ENCODE data around the gene VASP.

Gene VASP

GRCh38 chr19:45498411-45499195 lies 8.7 kb upstream of the VASP start, which contains the start of gene PPM1N:
Gene PPM1N, plus strand, starts transcription at chr19:45498443. Its CDS starts 30 bp downstream, at chr19:45498473.
- Histone ChIP-seq H3K36me3 (peaks cover 0 to 12% (median 0%) of the 10 kb centered on the region in 11 experiments; a peak in 4 of 22 replicates), H3K27ac (peak within 1 kb of the TSS in 5 of 11 experiments; percentile 21 to 60 (median 37); a peak in 6 of 22 replicates), H3K4me1 (peaks cover 38 to 81% (median 55%) of the 10 kb centered on the region in 10 experiments), H4K20me1 (peaks cover 0 to 43% (median 25%) of the 10 kb centered on the region in 11 experiments; a peak in 13 of 22 replicates), H3K27me3 (peaks cover 43 to 71% (median 64%) of the 10 kb centered on the region in 11 experiments), H3K4me2 (peak within 1 kb of the TSS; percentile 83 to 100 (median 99)), H3K9ac (peak within 1 kb of the TSS in 10 of 11 experiments; percentile 18 to 72 (median 62); a peak in 18 of 22 replicates), H3K4me3 (peak within 1 kb of the TSS; percentile 56 to 96 (median 76)), H3K9me3 (replicated peaks in 1 of 11) (peaks cover 0 to 9% (median 0%) of the 10 kb centered on the region in 11 experiments; a peak in 1 of 22 replicates)
- TF ChIP-seq Cebpa-rat (IDR thresholded peaks at IDR 0.05): no peak

- H3K4me2 ChIP-seq: peak overlapping the region; percentile 76 to 100 (median 97)
- H3K27ac ChIP-seq: no peak overlapping the region
- peaks cover 0 to 9% (median 0%) of the 10 kb centered on the region in 11 experiments; a peak in 1 of 22 replicates for H3K9me3 ChIP-seq (replicated peaks in 1 of 11)
- no peak for TF ChIP-seq Cebpa-rat (IDR thresholded peaks at IDR 0.05)
- no peak overlapping the region for H3K9ac ChIP-seq
- H4K20me1 ChIP-seq: peaks cover 0 to 36% (median 19%) of the 10 kb centered on the region in 11 experiments; a peak in 13 of 22 replicates
- peaks cover 0 to 6% (median 0%) of the 10 kb centered on the region in 11 experiments; a peak in 4 of 22 replicates for H3K36me3 ChIP-seq
- peaks cover 43 to 66% (median 58%) of the 10 kb centered on the region in 11 experiments for H3K27me3 ChIP-seq
- peak overlapping the region in 7 of 10 experiments; percentile 21 to 89 (median 46); a peak in 8 of 20 replicates for H3K4me3 ChIP-seq
- peaks cover 34 to 82% (median 56%) of the 10 kb centered on the region in 10 experiments for H3K4me1 ChIP-seq
Measured at GRCh38 chr19:45499196-45500180, 7.8 kb upstream of the VASP start.

DNA sequence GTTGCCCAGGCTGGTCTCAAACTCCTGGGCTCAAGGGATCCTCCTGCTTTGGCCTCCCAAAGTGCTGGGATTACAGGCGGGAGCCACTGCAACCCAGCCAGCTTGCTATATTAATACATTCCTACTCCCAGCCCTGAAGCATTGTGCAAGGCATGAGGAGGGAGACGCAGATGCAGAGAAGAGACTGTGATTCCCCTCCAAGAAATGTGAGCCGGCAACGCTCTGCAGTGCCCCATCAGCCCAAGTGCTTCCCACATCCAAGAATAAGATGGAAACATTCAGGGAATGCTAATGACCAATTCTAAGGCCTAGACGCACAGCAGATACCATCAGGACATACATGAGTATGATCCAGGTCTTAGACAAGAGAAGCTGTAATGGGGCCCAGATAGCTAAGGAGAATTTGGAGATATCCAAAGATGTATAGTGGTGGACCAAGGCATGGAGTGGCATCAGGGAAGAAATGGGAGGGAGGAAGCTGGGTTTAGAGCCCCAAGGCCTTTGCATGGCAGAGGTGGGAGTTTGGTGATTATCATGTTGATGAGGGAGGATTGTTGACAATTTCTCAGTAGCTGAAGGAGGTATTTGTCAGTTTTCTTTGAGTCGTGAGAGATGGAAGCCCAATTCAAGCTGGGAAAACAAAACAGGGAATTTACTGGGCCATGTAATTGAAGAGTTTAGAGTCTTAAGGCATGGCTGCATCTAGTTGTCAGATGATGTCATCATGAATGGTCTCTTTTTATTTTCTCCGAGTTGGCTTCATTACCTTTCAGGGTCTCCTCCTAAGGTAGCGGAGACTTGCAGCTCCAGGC lies 6.2 kb upstream of the VASP start:
- Histone ChIP-seq H3K9ac (peak overlapping the region in 2 of 11 experiments; percentile 69 to 72; a peak in 2 of 22 replicates), H3K36me3 (no peaks in the 10 kb centered on the region), H3K27me3 (peaks cover 28 to 50% (median 41%) of the 10 kb centered on the region in 11 experiments), H3K4me3 (peak overlapping the region in 1 of 10 experiments; percentile 20; a peak in 1 of 20 replicates), H3K4me2 (peak overlapping the region in 10 of 11 experiments; percentile 39 to 99 (median 66); a peak in 20 of 22 replicates), H3K9me3 (replicated peaks in 1 of 11) (peaks cover 0 to 9% (median 0%) of the 10 kb centered on the region in 11 experiments; a peak in 1 of 22 replicates), H3K27ac (peak overlapping the region in 3 of 11 experiments; percentile 73 to 85 (median 79); a peak in 6 of 22 replicates), H4K20me1 (peaks cover 0 to 22% (median 10%) of the 10 kb centered on the region in 11 experiments; a peak in 13 of 22 replicates), H3K4me1 (peaks cover 40 to 93% (median 67%) of the 10 kb centered on the region in 10 experiments)
- no peak for TF ChIP-seq Cebpa-rat (IDR thresholded peaks at IDR 0.05)

- TF ChIP-seq Cebpa-rat (IDR thresholded peaks at IDR 0.05): no peak
- Histone ChIP-seq H3K4me1 (peaks cover 38 to 90% (median 69%) of the 10 kb centered on the region in 10 experiments), H3K9me3 (replicated peaks in 1 of 11) (peaks cover 0 to 9% (median 0%) of the 10 kb centered on the region in 11 experiments; a peak in 1 of 22 replicates), H3K4me3 (no peak overlapping the region; a peak in 1 of 20 replicates), H3K27me3 (peaks cover 23 to 44% (median 36%) of the 10 kb centered on the region in 11 experiments), H3K36me3 (no peaks in the 10 kb centered on the region), H3K9ac (peak overlapping the region in 3 of 11 experiments; percentile 48 to 72 (median 69); a peak in 5 of 22 replicates), H4K20me1 (peaks cover 0 to 21% (median 10%) of the 10 kb centered on the region in 11 experiments; a peak in 10 of 22 replicates), H3K27ac (peak overlapping the region in 4 of 11 experiments; percentile 43 to 85 (median 76); a peak in 7 of 22 replicates), H3K4me2 (peak overlapping the region; percentile 39 to 99 (median 64); a peak in 21 of 22 replicates)
Measured at GRCh38 chr19:45501730-45502014, 5.6 kb upstream of the VASP start.

DNA sequence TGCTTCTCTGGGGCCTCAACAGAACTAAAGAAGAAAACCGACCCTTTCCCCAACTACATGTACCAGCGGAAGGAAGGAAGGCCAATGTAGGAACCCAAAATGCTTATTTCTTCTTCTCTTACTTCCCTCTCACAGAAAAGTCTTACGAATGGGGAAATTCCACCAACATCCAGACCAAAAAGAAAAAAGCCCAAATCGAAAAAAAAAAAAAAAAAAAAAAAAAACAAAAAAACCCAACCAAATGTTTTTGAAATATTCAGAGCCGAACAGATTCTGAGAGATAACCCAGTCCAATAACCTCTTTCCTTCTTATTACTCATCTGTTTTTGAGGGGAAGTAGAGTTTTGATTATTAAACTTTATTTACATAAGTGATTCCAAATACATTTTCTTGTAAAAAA lies 5.2 kb upstream of the VASP start:
- Histone ChIP-seq H3K9me3 (replicated peaks in 1 of 11) (peaks cover 0 to 9% (median 0%) of the 10 kb centered on the region in 11 experiments; a peak in 1 of 22 replicates), H4K20me1 (peaks cover 0 to 21% (median 10%) of the 10 kb centered on the region in 11 experiments; a peak in 9 of 22 replicates), H3K4me2 (peak overlapping the region; percentile 39 to 99 (median 64); a peak in 21 of 22 replicates), H3K9ac (peak overlapping the region in 3 of 11 experiments; percentile 48 to 72 (median 69); a peak in 6 of 22 replicates), H3K27ac (peak overlapping the region in 4 of 11 experiments; percentile 43 to 85 (median 76); a peak in 7 of 22 replicates), H3K4me3 (no peak overlapping the region; a peak in 1 of 20 replicates), H3K27me3 (peaks cover 23 to 43% (median 35%) of the 10 kb centered on the region in 11 experiments), H3K36me3 (no peaks in the 10 kb centered on the region), H3K4me1 (peaks cover 38 to 89% (median 68%) of the 10 kb centered on the region in 10 experiments)
- no peak for TF ChIP-seq Cebpa-rat (IDR thresholded peaks at IDR 0.05)

- H3K4me2 ChIP-seq: peak overlapping the region in 5 of 11 experiments; percentile 4 to 99 (median 94); a peak in 9 of 22 replicates
- TF ChIP-seq Cebpa-rat (IDR thresholded peaks at IDR 0.05): peak in 2 of 11 experiments; percentile 9 to 60; a peak in 1 of 22 replicates
- peaks cover 0 to 24% (median 14%) of the 10 kb centered on the region in 11 experiments; a peak in 13 of 22 replicates for H4K20me1 ChIP-seq
- peaks cover 10 to 25% (median 19%) of the 10 kb centered on the region in 11 experiments for H3K27me3 ChIP-seq
- H3K36me3 ChIP-seq: peaks cover 0 to 4% (median 0%) of the 10 kb centered on the region in 11 experiments; a peak in 2 of 22 replicates
- H3K9me3 ChIP-seq (replicated peaks in 1 of 11): peaks cover 0 to 6% (median 0%) of the 10 kb centered on the region in 11 experiments; a peak in 1 of 22 replicates
- 0 out of 22 replicates have a peak overlapping the region, but pooled peaks of 1 of the 11 experiments have one; percentile 3 for H3K27ac ChIP-seq
- no peak overlapping the region for H3K4me3 ChIP-seq
- 0 out of 22 replicates have a peak overlapping the region, but pooled peaks of 1 of the 11 experiments have one; percentile 69 for H3K9ac ChIP-seq
- peaks cover 27 to 73% (median 50%) of the 10 kb centered on the region in 10 experiments for H3K4me1 ChIP-seq
Measured at GRCh38 chr19:45503909-45504308, 3.4 kb upstream of the VASP start.
